Measurements from ENCODE around the gene SOX5.

SOX5 gene

GRCh38 chr12:23674064-23674463 lies 275.4 kb downstream of the SOX5 start:
- TF ChIP-seq CTCF (IDR thresholded peaks at IDR 0.05; ENCODE audit: low read length) (no peak), EZH2 (optimal IDR thresholded peaks at IDR 0.05; ENCODE audit: low read depth, low read length) (no peak), EZH2phosphoT487 (IDR thresholded peaks at IDR 0.05; ENCODE audit: low read length) (no peak)
- Histone ChIP-seq H3K36me3 (replicated peaks; ENCODE audit: insufficient read depth, low read length) (no peaks in the 10 kb centered on the region), H3K79me2 (ENCODE audit: low read length) (no peaks in the 10 kb centered on the region), H3K4me1 (ENCODE audit: low read length) (peaks cover 11% of the 10 kb centered on the region), H2AFZ (ENCODE audit: low read length) (no peak overlapping the region), H3K9ac (ENCODE audit: low read length) (no peak overlapping the region), H3K4me2 (ENCODE audit: low read depth, low read length) (no peak overlapping the region), H4K20me1 (ENCODE audit: insufficient read depth, low read length) (no peaks in the 10 kb centered on the region), H3K9me2 (replicated peaks; ENCODE audit: insufficient read depth, low read length) (0 out of 2 replicates have a peak, but pooled peaks cover 3% of the 10 kb centered on the region), H3K27ac (ENCODE audit: low read length) (no peak overlapping the region), H3K9me3 (replicated peaks; ENCODE audit: insufficient read depth, low read length) (no peaks in the 10 kb centered on the region), H3F3A (ENCODE audit: insufficient read depth, low read length) (no peaks in the 10 kb centered on the region), H3K27me3 (replicated peaks; ENCODE audit: insufficient read depth, low read length) (no peaks in the 10 kb centered on the region), H3K4me3 (ENCODE audit: low read length) (no peak overlapping the region)
- no peak for DNase-seq

GRCh38 chr12:23671881-23672280 lies 277.6 kb downstream of the SOX5 start:
- no peak overlapping the region for H3K4me3 ChIP-seq (ENCODE audit: low read length)
- DNase-seq: no peak
- H3F3A ChIP-seq (ENCODE audit: insufficient read depth, low read length): no peaks in the 10 kb centered on the region
- H3K9me3 ChIP-seq (replicated peaks; ENCODE audit: insufficient read depth, low read length): no peaks in the 10 kb centered on the region
- TF ChIP-seq EZH2phosphoT487 (IDR thresholded peaks at IDR 0.05; ENCODE audit: low read length): no peak
- no peak for TF ChIP-seq EZH2 (optimal IDR thresholded peaks at IDR 0.05; ENCODE audit: low read depth, low read length)
- no peak for TF ChIP-seq CTCF (IDR thresholded peaks at IDR 0.05; ENCODE audit: low read length)
- no peaks in the 10 kb centered on the region for H4K20me1 ChIP-seq (ENCODE audit: insufficient read depth, low read length)
- H3K9ac ChIP-seq (ENCODE audit: low read length): no peak overlapping the region
- H3K27ac ChIP-seq (ENCODE audit: low read length): no peak overlapping the region
- no peaks in the 10 kb centered on the region for H3K36me3 ChIP-seq (replicated peaks; ENCODE audit: insufficient read depth, low read length)
- no peak overlapping the region for H2AFZ ChIP-seq (ENCODE audit: low read length)
- H3K4me1 ChIP-seq (ENCODE audit: low read length): peaks cover 11% of the 10 kb centered on the region
- H3K4me2 ChIP-seq (ENCODE audit: low read depth, low read length): no peak overlapping the region
- no peaks in the 10 kb centered on the region for H3K79me2 ChIP-seq (ENCODE audit: low read length)
- H3K27me3 ChIP-seq (replicated peaks; ENCODE audit: insufficient read depth, low read length): no peaks in the 10 kb centered on the region
- 0 out of 2 replicates have a peak, but pooled peaks cover 3% of the 10 kb centered on the region for H3K9me2 ChIP-seq (replicated peaks; ENCODE audit: insufficient read depth, low read length)

GRCh38 chr12:23670684-23671083 lies 278.8 kb downstream of the SOX5 start:
- H4K20me1 ChIP-seq (ENCODE audit: insufficient read depth, low read length): no peaks in the 10 kb centered on the region
- no peaks in the 10 kb centered on the region for H3K9me3 ChIP-seq (replicated peaks; ENCODE audit: insufficient read depth, low read length)
- H2AFZ ChIP-seq (ENCODE audit: low read length): no peak overlapping the region
- no peaks in the 10 kb centered on the region for H3K27me3 ChIP-seq (replicated peaks; ENCODE audit: insufficient read depth, low read length)
- H3F3A ChIP-seq (ENCODE audit: insufficient read depth, low read length): no peaks in the 10 kb centered on the region
- H3K4me1 ChIP-seq (ENCODE audit: low read length): peaks cover 11% of the 10 kb centered on the region
- no peak overlapping the region for H3K9ac ChIP-seq (ENCODE audit: low read length)
- no peak for TF ChIP-seq CTCF (IDR thresholded peaks at IDR 0.05; ENCODE audit: low read length)
- no peaks in the 10 kb centered on the region for H3K36me3 ChIP-seq (replicated peaks; ENCODE audit: insufficient read depth, low read length)
- no peak for DNase-seq
- no peak overlapping the region for H3K4me3 ChIP-seq (ENCODE audit: low read length)
- H3K79me2 ChIP-seq (ENCODE audit: low read length): no peaks in the 10 kb centered on the region
- H3K27ac ChIP-seq (ENCODE audit: low read length): no peak overlapping the region
- H3K4me2 ChIP-seq (ENCODE audit: low read depth, low read length): peak overlapping the region; percentile 16; the same call in 1 of the 2 replicates
- 0 out of 2 replicates have a peak, but pooled peaks cover 3% of the 10 kb centered on the region for H3K9me2 ChIP-seq (replicated peaks; ENCODE audit: insufficient read depth, low read length)

Data from MM.1S (cell line).